Stimulated activated CD4-positive, alpha-beta T cell treated with anti-CD3 and anti-CD28 coated beads, Interleukin-1b, Interleukin-23, amount 100 ng/mL, for 4 hours (primary cell): ENCODE measurements around the gene MRPS16.
"Not testable (repeated sequence)": the region's sequence is repeated elsewhere in the genome, so short reads cannot be mapped to it uniquely, and the experiment has no call there.

Source experiments
- DNase-seq, 2 donors: peaks; one replicate each; pipeline ENCODE4 v3.0.0-alpha.2; 2020; ENCODE audit warnings: low read depth in 2 of 2

The MRPS16 gene

GRCh38 chr10:73252445-73253224, at the start of gene MRPS16:
Gene MRPS16, minus strand, starts transcription at chr10:73252644. Its CDS starts 162 bp downstream, at chr10:73252482.
- peak; percentile 79 to 83 for DNase-seq

GRCh38 chr10:73296946-73297345, 44.5 kb upstream of the MRPS16 start:
- DNase-seq: no peak

GRCh38 chr10:73293461-73293860, 41.0 kb upstream of the MRPS16 start:
- DNase-seq: no peak

- no peak for DNase-seq
These were observed 37.5 kb upstream of the MRPS16 start for GRCh38 chr10:73289958-73290357.

GRCh38 chr10:73287441-73287840, 35.0 kb upstream of the MRPS16 start:
- no peak for DNase-seq

- no peak for DNase-seq
These were observed 28.7 kb upstream of the MRPS16 start for GRCh38 chr10:73281097-73281496.

- DNase-seq: no peak
These were observed 12.0 kb upstream of the MRPS16 start for GRCh38 chr10:73264423-73264822.

GRCh38 chr10:73263693-73264347, 11.4 kb upstream of the MRPS16 start:
- no peak for DNase-seq

- DNase-seq: no peak
These were observed 10.6 kb upstream of the MRPS16 start for GRCh38 chr10:73262880-73263555.

- no peak for DNase-seq
These were observed 9.8 kb upstream of the MRPS16 start for GRCh38 chr10:73262105-73262730.

GRCh38 chr10:73261362-73261995, 9.0 kb upstream of the MRPS16 start:
- no peak for DNase-seq

GRCh38 chr10:73258612-73259011, 6.2 kb upstream of the MRPS16 start:
- DNase-seq: not testable (repeated sequence)

GRCh38 chr10:73253225-73253555, 746 bp upstream of the MRPS16 start:
- DNase-seq: no peak

- no peak for DNase-seq
These were observed 580 bp downstream of the MRPS16 start for GRCh38 chr10:73251683-73252444.

GRCh38 chr10:73248259-73248724, 4.2 kb downstream of the MRPS16 start:
- DNase-seq: no peak

GRCh38 chr10:73247509-73248258, 4.8 kb downstream of the MRPS16 start:
- no peak for DNase-seq

- DNase-seq: peak; percentile 95 to 98
These were observed 5.6 kb downstream of the MRPS16 start, which contains the start of gene DNAJC9 for GRCh38 chr10:73246646-73247508. Gene DNAJC9, minus strand, starts transcription at chr10:73247255. Its CDS starts 66 bp downstream, at chr10:73247189.

- no peak for DNase-seq
These were observed 6.2 kb downstream of the MRPS16 start for GRCh38 chr10:73246322-73246645.

GRCh38 chr10:73244866-73245477, 7.5 kb downstream of the MRPS16 start:
- DNase-seq: no peak
